HG03159 (cell line): ENCODE data around the gene EXOC4.

Source experiments
- ATAC-seq: cut with Tn5 transposase; IDR thresholded peaks from one replicate; pipeline ENCODE4 v1.9.1; 2021; ENCODE audit warnings: mild to moderate bottlenecking, moderate library complexity; ENCODE audit not compliant: unreplicated experiment

Gene EXOC4

DNA sequence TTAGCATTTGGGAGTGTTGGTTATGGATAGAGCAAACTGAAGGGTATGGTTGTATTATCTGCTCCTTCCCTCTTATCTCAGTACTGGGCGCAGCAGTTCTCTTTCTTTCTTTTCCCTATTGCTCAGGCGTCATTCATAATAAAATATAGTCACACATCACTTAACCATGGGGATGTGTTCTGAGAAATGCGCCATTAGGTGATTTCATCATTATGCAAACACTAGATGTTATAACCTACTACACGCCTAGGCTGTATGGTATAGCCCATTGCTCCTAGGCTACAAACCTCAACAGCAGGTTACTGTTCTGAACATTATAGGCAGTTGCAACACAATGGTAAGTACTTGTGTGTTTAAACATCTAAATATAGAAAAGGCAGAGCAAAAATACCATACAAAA is 401.7 kb downstream of the EXOC4 start:
- ATAC-seq = no peak

DNA sequence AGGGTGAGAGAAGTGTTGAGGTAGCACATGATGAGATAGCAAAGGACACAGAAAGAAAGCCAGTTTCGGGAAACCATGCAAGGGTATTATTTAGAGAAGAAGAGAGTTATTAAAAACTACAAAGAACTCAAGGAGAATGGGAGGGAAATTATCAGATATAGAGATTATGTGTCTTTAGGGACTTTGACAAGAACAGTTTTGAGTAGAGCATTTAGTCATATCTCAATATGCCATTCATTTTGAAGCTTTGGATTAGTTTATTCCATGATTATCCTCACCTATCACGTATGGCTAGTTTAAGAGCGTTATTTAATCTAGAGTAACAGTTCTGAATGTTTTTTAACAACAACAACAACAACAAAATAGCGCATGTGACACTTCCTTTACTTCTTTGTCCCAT is 409.4 kb downstream of the EXOC4 start:
- no peak for ATAC-seq

DNA sequence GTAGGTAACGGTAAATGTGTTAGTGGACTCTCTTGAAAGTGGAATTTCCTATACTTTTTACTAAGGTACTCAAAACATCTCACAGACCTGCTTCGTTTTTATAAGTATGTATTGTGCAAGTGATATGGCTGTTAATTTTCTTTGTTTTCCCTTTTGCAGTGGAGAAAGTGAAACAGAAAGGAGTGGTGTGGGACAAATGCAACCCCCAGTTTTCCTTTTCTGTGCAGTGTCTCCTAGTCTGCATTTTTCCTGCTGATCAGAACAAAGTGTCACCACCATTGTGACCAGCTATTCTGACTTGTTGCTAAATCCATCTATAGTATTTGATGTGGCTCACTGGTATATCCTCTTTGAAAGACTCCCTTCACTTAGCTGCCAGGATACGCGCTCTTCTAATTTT is 410.0 kb downstream of the EXOC4 start:
- no peak for ATAC-seq

DNA sequence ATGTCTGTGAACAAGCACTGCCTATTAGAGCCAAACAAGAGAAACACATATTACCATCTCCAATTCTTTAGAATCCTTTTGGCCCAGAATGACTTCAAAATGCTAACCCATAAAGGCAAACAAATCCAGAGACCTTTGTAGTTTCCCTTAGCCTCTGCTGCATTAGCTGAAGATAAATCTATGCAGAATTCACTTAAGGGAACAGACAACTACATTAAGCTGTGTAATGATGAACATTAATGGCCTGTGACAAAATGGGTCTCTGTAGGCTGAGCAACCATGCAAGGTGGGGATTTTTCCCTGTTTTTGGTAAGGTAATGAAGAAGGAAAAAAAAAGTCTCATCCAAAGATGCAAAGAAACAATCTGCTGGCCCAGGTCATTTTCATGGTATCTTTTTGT is 411.6 kb downstream of the EXOC4 start:
- no peak for ATAC-seq

DNA sequence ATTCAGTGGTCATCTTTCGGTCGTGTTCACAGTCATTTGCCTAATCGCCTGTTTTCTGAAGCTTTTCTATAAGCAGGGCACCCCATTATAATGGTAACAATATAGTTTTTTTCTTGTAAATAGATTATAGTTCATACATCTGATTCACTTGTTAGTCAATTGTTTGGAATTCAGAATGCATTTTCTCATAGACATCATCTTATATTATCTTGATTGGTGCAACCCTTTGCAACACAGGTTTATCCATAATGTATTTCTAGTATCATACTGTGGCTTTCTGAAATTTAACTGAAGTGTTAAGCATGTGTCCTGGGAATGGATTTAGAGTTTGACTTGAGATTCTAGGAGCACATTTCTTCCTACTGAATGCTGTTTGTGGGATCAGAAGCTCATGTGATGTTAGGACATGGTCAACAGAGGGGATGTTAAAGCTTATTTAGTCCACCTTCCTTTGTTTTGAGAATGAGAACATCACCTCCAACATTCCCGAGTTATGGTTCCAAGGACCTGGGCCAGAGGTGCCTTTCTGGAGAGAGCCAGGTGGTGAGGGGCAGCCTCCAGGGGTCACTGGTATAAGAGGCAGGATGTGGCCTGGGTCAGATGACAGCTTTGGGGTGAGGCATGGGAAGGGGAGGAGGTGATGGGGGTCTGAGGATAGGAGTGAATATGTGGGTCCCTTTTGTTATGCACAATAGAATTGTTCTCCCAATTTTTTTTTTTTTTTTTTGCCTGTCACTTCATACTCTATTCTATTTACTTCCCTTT is 415.6 kb downstream of the EXOC4 start:
- no peak for ATAC-seq

DNA sequence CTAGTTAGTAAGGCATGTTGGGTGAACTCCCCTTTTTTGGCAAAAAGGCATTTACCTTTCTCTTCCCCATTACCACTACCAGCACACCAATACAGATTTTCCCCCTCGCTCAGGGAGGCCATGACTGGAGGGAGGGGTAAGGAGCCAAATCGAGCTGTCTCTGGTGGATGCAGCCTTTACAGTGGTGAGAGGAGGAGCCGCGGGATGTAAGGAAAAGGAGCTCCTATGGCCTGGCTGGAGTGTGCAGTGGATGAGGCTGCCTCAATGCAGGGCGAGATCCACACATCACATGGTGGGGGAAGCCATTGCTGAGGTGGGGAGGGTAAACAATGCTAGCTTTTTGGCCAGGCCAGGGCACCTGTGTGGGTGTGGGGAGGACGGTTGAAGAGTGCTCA is 416.2 kb downstream of the EXOC4 start:
- no peak for ATAC-seq

DNA sequence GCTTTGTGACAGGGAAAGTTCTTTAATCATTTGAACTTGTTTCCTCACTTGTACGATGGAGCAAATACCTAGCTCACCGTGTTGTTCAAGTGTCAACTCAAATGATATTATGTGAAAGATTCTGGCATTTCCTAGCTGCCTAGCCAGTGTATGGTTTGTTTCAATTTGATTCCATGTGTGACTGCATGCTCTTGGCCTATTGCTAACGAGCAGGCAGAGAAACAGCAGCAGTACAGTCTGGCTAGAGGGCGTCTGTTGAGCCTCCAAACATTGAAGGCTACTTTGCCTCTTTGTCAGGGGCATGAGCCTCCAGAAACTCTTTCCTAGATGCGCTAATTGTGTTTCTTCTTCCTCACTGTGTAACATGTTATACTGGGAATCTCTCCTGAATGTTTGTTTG is 417.4 kb downstream of the EXOC4 start:
- ATAC-seq = no peak

DNA sequence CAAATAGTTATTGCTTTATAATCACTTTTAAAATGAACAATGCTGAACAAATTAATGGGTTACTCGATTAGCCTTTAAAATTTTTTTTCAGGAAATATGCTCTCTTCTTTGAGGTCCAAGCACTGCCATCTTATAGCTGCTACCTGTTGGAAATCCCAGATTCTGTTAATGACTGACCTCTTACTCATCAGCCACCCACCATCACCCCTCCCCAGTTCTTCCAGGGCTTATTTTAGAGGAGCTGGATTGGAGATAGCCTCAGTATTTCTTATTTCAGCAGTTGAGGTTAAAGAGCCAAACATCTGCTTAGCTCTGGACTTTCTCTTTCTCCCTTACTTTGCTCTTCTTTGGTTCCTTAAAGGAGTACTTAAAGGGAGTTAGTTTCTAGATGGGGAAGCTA is 420.0 kb downstream of the EXOC4 start:
- no peak for ATAC-seq

DNA sequence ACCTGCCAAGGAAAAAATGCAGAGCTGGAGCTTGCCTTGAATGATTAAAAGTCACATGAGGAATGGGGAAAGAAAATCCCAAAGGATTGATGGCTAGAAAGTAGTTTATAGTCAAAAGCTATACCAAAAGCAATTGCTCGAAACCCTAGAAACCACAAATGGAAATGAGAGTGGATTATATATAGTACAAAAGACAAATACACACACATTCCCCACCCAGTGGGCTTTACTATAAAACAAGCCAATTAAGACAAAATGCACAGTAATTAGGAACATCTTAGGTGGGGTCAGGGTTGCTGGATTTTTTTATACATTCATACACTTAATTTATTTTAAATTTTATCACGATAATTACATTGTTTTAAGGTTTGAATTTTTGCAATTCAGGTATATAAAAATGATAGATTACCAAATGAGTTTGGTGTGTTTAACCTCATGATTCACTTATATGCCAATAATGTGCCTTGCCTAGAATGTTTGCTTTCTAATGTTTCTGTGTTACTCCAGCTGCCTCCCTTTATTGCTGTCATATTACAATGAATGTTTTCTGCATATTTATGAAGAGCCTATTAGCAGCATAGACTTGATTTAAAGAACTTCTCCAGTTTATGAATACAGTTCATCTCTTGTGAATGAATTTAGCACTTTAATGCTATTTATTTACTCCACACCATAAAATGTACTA is 421.3 kb downstream of the EXOC4 start:
- ATAC-seq = no peak

DNA sequence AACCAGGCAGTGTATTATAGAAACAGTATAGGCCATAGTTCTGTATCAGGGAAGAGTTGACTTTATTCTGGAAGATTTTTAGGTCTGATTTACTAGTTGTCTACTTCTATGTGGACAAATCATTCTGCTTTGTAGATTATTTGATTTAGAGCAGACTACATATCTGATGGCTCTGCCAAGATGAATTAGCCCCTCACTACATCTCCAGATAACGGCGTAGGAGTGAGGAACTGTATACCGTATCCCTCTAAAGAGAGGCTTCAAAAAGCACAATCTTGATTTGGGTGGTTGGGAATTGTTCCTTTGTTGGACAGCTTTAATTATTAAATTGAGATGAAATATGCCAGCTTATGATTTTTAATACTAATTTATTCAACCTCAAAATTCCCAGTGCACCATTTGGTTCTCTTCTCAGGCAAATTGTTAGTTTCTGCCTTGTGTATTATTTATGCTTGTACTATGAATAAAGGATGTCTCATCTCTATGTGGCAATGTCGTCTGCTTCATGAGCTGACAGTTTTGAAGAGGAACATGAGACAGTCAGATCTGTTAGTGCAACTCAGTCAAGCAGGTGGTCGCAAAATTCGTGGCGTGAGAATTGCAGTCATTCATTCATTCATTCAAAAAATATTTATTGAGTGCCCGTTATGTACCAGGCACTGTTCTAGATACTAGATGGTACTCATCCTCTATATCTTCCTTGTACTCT is 422.8 kb downstream of the EXOC4 start:
- ATAC-seq = no peak

DNA sequence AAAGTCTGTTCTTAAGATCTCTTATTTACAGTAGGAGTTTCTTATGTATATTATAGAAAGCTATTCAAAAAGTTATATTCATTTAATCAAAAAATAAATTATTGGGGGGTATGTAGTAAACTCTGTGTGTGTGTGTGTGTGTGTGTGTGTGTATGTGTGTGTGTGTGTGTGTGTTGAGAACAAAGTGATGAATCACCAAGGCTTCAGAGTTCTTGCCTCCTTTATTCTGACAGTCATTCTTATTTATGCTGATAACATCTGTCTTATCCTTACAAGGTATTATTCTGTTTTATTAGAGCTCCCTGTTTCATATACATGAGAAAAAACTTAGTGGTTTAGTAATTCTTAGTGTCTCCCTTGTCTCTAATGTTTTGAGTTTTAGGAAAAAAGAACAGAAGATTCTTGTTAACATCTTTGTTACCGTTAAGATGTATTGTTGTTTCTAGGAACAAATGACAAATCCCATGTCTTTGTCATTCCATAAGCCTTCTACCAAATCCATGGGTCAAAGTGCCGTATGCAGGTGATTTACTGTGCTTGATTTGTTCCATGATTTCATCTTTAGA is 424.0 kb downstream of the EXOC4 start:
- no peak for ATAC-seq

DNA sequence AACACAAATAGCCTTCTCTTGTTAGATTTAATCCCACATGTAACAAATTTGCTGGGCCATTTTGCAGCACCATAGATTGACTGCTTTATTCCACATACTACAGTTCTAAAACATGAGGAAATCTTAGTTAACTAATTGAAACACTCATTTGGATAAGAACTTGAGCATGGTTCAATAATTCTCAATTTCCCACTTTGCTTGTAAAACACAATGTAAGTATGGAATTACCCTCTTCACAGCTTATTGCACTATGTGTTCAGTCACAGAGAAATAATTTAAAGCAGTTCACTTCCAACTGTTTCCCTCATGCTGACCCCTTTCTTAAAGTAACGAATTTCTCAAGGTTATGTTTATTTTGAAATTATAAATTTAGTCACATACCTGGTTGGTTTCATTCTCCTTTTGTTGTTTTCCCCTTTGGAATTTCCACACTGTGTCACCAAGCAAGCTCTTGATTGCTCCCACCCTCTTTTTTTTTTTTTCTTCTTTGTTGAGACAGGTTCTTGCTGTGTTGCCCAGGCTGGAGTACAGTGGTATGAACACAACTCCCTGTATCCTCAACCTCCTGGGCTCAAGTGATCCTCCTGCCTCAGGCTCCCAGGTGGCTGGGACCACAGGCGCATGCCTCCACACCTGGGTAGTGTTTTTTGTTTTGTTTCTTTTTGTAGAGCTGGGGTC is 425.4 kb downstream of the EXOC4 start:
- no peak for ATAC-seq

DNA sequence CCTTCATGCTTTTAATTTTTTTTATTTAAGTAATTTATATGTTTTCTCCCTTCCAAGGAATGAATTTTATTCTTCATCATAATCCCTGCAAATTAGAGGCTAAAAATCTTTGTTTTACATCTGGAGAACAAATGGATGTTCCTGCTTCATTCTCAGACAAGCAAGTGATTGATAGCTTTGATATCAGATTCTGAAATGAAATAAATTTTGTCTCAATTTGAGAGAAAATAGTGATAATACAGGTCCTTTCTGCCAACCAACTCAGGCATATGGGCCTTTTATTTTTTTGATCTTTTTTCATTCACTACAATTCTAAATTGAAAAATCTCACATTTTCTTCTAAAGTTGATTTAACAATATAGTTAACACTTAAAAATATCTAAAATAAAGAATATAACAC is 427.1 kb downstream of the EXOC4 start:
- no peak for ATAC-seq

DNA sequence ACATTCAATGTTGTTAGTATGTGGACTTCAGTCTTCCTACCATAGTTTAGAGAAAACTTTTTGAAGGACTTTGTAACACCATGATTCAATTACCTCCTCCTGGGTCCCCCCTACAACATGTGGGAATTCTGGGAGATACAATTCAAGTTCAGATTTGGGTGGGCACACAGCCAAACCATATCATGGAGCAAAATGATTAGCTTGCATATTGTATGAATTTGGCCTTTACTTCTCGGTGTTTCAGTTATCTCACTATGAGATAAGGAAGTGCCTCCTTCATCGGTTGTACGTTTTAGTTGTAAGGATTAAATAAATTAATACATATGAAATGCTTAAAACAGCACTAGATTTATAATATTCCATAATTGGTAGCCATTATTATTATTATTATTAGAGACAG is 428.7 kb downstream of the EXOC4 start:
- no peak for ATAC-seq

DNA sequence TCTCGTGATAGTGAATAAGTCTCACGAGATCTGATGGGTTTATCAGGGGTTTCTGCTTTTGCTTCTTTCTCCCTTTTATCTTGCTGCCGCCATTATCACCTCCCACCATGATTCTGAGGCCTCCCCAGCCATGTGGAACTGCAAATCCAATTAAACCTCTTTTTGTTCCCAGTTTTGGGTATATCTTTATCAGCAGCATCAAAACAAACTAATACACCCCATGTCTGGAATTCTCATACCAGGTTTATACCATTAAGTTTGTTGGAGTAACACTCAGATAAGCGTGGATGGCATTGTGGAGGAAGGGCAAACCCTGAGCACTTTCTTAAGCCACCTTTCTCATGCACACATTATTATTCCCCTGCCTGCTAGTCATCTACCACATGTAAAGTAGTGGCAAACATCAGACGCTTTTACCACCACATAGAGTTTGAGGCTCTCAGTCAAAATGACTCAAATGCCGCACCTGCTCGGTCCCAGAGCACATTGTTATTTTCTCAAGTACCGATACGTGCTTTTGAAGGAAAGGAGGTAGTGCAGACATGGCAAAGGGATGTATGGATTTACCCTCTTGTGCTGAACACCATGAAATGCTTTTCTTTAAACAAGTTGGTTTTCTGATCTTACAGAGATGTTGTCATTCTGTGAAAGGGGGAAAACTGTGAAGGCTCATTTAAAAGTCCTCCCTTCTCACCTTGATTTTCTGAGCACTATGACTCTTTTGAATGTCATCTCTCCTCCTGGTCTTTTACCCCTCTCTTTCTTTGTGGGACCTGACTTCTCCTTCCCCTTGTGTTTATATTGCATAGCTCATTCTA is 429.7 kb downstream of the EXOC4 start:
- no peak for ATAC-seq

DNA sequence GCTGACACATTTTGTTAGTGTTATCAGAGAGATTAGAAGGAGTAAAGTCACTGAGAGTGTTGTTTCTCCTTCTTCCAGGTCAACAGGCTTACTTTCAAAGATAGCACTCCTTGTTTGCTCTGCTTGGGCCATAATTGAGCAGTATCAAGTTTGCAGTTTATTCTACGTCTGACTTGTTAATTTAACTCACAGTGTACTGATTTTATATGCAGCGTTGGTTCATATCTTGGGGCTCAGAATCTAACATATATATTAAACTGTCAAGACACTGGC is 430.2 kb downstream of the EXOC4 start:
- no peak for ATAC-seq

DNA sequence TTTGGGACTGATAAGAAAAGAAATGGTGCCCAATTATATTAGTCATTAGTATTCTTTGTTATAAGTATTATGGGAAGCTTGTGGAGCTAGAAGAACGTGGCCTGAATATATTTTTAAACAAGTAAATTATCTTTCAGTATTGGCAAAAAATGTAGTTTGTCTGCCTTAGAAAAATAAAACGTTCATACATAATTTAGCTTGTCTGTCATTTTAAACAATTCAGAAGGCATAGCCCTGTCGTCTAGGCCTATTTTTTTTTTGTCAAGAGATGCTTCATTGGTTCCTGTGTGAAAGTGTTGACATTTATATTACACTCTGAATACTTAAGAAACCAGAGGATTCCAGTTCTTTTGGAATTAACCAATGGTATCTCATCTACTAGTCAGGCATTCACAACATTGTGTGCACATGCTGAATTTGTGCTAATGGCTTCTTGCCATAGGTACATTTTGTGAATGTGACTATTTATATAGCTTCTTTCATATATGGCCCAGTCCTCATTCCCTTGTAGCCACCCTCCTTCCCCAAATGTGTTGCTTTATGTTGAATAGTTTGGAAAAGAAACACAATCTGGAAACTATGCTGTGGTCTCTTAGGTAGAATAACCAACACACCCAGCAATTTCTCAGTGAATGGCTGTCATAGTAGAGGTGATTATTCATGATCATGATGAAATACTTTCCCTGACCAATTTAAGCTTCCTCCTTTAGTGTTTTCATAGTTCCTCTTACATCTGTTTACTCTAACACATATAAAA is 435.8 kb downstream of the EXOC4 start:
- ATAC-seq = no peak

DNA sequence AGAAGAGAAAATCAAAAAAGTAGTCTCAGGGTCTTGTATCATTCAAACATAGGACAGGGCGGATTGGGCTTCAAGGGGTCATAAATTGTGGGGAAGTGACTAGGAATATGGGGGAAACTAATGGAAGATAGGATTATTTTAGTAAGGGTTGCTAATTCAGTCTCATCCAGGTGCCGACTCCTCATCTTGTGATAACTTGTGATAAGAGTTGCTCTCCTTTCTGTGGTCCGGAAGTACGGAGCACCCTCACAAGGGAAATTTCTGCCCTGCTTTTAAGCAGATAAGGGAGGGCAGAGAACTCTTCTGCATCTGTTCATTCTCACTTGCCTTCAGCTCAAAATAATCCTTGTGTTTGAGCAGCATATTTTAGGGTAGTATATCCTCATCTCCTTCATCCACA is 437.9 kb downstream of the EXOC4 start:
- no peak for ATAC-seq

DNA sequence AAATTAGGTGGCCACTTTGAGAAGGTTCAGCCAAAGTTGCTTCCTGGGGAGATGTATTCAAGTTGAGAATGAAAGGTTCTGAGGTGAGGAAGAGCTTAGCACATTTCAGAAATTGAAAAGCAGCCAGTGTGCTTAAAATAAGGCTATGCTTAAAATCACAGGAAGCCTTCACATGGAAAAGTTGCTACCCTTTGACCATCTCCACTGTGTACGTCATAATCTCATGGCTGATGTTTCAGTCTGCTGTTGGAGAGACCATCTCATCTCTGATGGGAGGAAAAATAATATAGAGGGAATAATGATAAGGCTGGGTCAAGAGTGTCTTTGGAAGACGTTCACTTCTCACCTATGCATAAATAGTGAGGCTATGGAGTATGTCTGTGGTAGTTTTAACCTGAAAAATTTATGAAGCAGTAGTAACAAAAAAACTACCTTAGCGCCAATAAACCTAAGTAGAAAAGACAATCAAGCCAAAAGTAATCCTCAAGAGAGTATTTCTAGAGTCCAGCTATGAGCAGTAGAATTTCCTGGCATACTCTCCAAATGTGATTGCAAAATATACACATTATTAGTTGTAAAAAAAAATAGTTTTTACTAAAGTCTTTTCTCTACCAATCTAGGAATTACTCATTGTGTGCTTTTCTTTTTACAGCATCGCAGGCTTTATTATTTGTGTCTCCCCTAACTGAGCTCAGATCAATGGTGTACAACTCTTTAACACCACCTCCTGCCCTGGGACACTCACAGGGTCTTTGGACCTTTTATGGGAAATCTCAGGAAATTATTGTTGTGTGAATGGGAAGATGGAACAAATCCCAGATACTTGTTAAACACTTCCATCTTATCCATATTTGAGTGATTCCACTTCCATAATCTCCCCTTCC is 439.1 kb downstream of the EXOC4 start:
- ATAC-seq = no peak
